HG03139 (cell line): ENCODE results near the gene PRRG2.
"Not testable (repeated sequence)": the region's sequence is repeated elsewhere in the genome, so short reads cannot be mapped to it uniquely, and the experiment has no call there.

Experiments used
- ATAC-seq: cut with Tn5 transposase; IDR thresholded peaks from one replicate; pipeline ENCODE4 v1.9.1; 2021; ENCODE audit not compliant: unreplicated experiment

Gene PRRG2

GRCh38 chr19:49599378-49600295, 18.5 kb downstream of the PRRG2 start:
- no peak for ATAC-seq

GRCh38 chr19:49601482-49602038, 20.4 kb downstream of the PRRG2 start:
- ATAC-seq = no peak

GRCh38 chr19:49602806-49603205, 21.7 kb downstream of the PRRG2 start:
- no peak for ATAC-seq

- ATAC-seq = no peak
These were observed 24.5 kb downstream of the PRRG2 start for GRCh38 chr19:49605605-49606004.

- no peak for ATAC-seq
These were observed 28.5 kb downstream of the PRRG2 start for GRCh38 chr19:49609499-49610092.

- no peak for ATAC-seq
These were observed 32.3 kb downstream of the PRRG2 start for GRCh38 chr19:49613374-49613773.

- ATAC-seq = no peak
These were observed 33.1 kb downstream of the PRRG2 start for GRCh38 chr19:49614096-49614833.

GRCh38 chr19:49615861-49616260, 34.7 kb downstream of the PRRG2 start:
- no peak for ATAC-seq

GRCh38 chr19:49616532-49616931, 35.4 kb downstream of the PRRG2 start:
- ATAC-seq = no peak

GRCh38 chr19:49616945-49617344, 35.8 kb downstream of the PRRG2 start:
- no peak for ATAC-seq

GRCh38 chr19:49617860-49618259, 36.7 kb downstream of the PRRG2 start:
- not testable (repeated sequence) for ATAC-seq

GRCh38 chr19:49624967-49625910, 44.1 kb downstream of the PRRG2 start:
- ATAC-seq = no peak

GRCh38 chr19:49626226-49626625, 45.1 kb downstream of the PRRG2 start:
- no peak for ATAC-seq

- ATAC-seq = no peak
These were observed 48.5 kb downstream of the PRRG2 start for GRCh38 chr19:49629659-49630058.

- no peak for ATAC-seq
These were observed 50.0 kb downstream of the PRRG2 start for GRCh38 chr19:49631014-49631588.

- no peak for ATAC-seq
These were observed 50.6 kb downstream of the PRRG2 start for GRCh38 chr19:49631610-49632192.

GRCh38 chr19:49632576-49632975, 51.5 kb downstream of the PRRG2 start:
- no peak for ATAC-seq

GRCh38 chr19:49633273-49633672, 52.2 kb downstream of the PRRG2 start:
- ATAC-seq = not testable (repeated sequence)

GRCh38 chr19:49635530-49636232, 54.6 kb downstream of the PRRG2 start:
- no peak for ATAC-seq
